ENCODE results near the gene SH2D7. TPM values are rescaled to one million over a fixed set of nuclear protein-coding genes. Genes with fewer than 3 reads are reported as not detected.

The SH2D7 gene
- total RNA-seq, 1 experiment from 2014 or later: not detected

GRCh38 chr15:78055919-78056713, 36.2 kb upstream of the SH2D7 start:
- H3K9ac ChIP-seq (ENCODE audit: extremely low read depth, insufficient read length, low read length): no peak overlapping the region
- H3K4me1 ChIP-seq (ENCODE audit: insufficient read depth, low read length): no peaks in the 10 kb centered on the region
- H4K5ac ChIP-seq (ENCODE audit: insufficient read length, low read depth, low read length): no peak overlapping the region
- DNase-seq: no peak
- H2BK5ac ChIP-seq (ENCODE audit: insufficient read length, low read length): no peak overlapping the region
- no peak overlapping the region for H3T11ph ChIP-seq (ENCODE audit: low read length)
- no peaks in the 10 kb centered on the region for H3K79me2 ChIP-seq (ENCODE audit: insufficient read depth, low read length)
- no peak overlapping the region for H3K4ac ChIP-seq (ENCODE audit: low read depth, low read length)
- H2BK15ac ChIP-seq (ENCODE audit: low read depth, low read length): no peak overlapping the region
- no CpG with 5 or more reads among the region's 2 CpGs for WGBS (ENCODE audit: extremely low coverage, insufficient read length, low lambda C conversion rate)
- H3K18ac ChIP-seq (ENCODE audit: insufficient read length, low read depth, low read length): no peak overlapping the region
- no peaks in the 10 kb centered on the region for H3K9me3 Mint-ChIP-seq
- no peak overlapping the region for H2BK120ac ChIP-seq (ENCODE audit: low read depth, low read length, poor library complexity, severe bottlenecking)
- H3K4me2 ChIP-seq (ENCODE audit: insufficient read depth, insufficient read length, low read length): no peak overlapping the region
- no peak overlapping the region for H2AFZ ChIP-seq (ENCODE audit: low read length)
- H3K27me3 Mint-ChIP-seq (ENCODE audit: low read depth): no peaks in the 10 kb centered on the region; the same call in 1 of the 2 replicates
- H3K23me2 ChIP-seq (ENCODE audit: insufficient read length, low read depth, low read length, poor library complexity, severe bottlenecking): no peaks in the 10 kb centered on the region
- no peak for TF ChIP-seq CTCF (conservative IDR thresholded peaks at IDR 0.05)
- no peak overlapping the region for H3K56ac ChIP-seq (ENCODE audit: insufficient read length, low read depth, low read length)
- no peaks in the 10 kb centered on the region for H3K79me1 ChIP-seq (ENCODE audit: insufficient read depth, low read depth, low read length, poor library complexity, severe bottlenecking)
- H3K9me3 ChIP-seq (ENCODE audit: control insufficient read depth, low read depth, low read length): no peaks in the 10 kb centered on the region
- peaks cover 17 to 22% of the 10 kb centered on the region in 2 experiments for H3K4me1 Mint-ChIP-seq
- no peak overlapping the region for H4K91ac ChIP-seq (ENCODE audit: insufficient read length, low read depth, low read length)
- no peak overlapping the region for H4K8ac ChIP-seq (replicated peaks; ENCODE audit: insufficient read length, low read depth, low read length)
- H3K27ac ChIP-seq (ENCODE audit: insufficient read length, low read depth, low read length): no peak overlapping the region
- H3K4me3 Mint-ChIP-seq: no peak overlapping the region
- no peak overlapping the region for H2BK20ac ChIP-seq (ENCODE audit: low read depth, low read length, poor library complexity, severe bottlenecking)
- peak overlapping the region; percentile 15 to 73 (median 46); a peak in 5 of 7 replicates for H3K27ac Mint-ChIP-seq
- H3K14ac ChIP-seq (ENCODE audit: insufficient read depth, low read length): no peak overlapping the region
- H3K36me3 Mint-ChIP-seq (ENCODE audit: insufficient read depth in 1 of 3, low read depth in 3 of 3): no peaks in the 10 kb centered on the region
- no peaks in the 10 kb centered on the region for H4K20me1 ChIP-seq (ENCODE audit: control insufficient read depth, insufficient read depth, insufficient read length)
- H3K27me3 ChIP-seq (ENCODE audit: insufficient read depth, low read length): no peaks in the 10 kb centered on the region
- H2AK5ac ChIP-seq (ENCODE audit: insufficient read length, low read length): no peak overlapping the region
- H2BK12ac ChIP-seq (ENCODE audit: insufficient read length, low read depth, low read length): no peak overlapping the region
- no peak overlapping the region for H3K23ac ChIP-seq (ENCODE audit: insufficient read length, low read depth, low read length)
